GM12878 (cell line): ENCODE results near the gene PLSCR1.

ENCODE experiments used
- EED ChIP-seq: sonication (generic); IDR thresholded peaks from 2 replicates; pipeline ENCODE4 v1.6.1; 2016; ENCODE audit warnings: antibody characterized with exemption, low read depth
- EGR1 ChIP-seq, 2 experiments: IDR thresholded peaks; 1 replicate in 1 of 2; 2 replicates in 1 of 2; pipeline ENCODE4 v1.6.1; 2011 to 2012; ENCODE audit warnings: low read depth in 2 of 2, low read length in 2 of 2, borderline replicate concordance in 1 of 2, mild to moderate bottlenecking in 1 of 2, moderate library complexity in 1 of 2
- EZH2 ChIP-seq: IDR thresholded peaks from 2 replicates; pipeline ENCODE4 v1.6.1; 2012; ENCODE audit warnings: low read depth, mild to moderate bottlenecking, control low read depth, inconsistent platforms, low read length, borderline replicate concordance; ENCODE audit not compliant: control insufficient read depth
- POLR2AphosphoS5 ChIP-seq: IDR thresholded peaks from 2 replicates; pipeline ENCODE4 v1.6.1; 2011; ENCODE audit warnings: mild to moderate bottlenecking, low read length, inconsistent platforms
- SUZ12 ChIP-seq: fragments of 200-600 bp; sonication (generic); IDR thresholded peaks from one replicate; pipeline ENCODE4 v1.6.1; 2018; ENCODE audit warnings: antibody characterized with exemption, mild to moderate bottlenecking; ENCODE audit not compliant: unreplicated experiment

DNA sequence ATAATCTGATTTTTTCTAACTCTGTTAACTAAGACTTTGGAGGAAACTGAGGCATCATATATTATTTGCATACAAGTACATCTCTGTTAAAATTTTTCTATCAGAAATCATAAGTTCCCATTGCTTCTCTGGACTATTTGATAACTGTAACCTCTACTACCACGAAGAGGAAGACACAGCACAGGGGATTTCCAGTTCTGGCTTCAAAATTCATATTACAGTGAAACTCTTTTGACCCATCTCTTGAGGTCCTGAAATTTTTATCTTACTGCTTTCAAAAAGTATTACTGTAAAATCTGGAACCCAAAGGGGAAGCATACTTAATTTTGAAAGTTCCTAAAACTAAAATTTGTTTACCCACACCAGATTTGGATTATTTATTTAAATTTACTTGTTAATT is 4.2 kb downstream of the PLSCR1 start:
- no peak for TF ChIP-seq SUZ12
- no peak for TF ChIP-seq POLR2AphosphoS5
- no peak for TF ChIP-seq EGR1 (IDR thresholded peaks at IDR 0.05; ENCODE audit: borderline replicate concordance in 1 of 2, low read depth in 2 of 2, low read length in 2 of 2)
- no peak for TF ChIP-seq EZH2
- no peak for TF ChIP-seq EED
